Activated CD8-positive, alpha-beta T cell treated with anti-CD3 and anti-CD28 coated beads for 36 hours (primary cell): ENCODE results near the gene LITAF. TPM values are rescaled to one million over a fixed set of nuclear protein-coding genes. Genes with fewer than 3 reads are reported as not detected.
"Not testable (repeated sequence)": the region's sequence is repeated elsewhere in the genome, so short reads cannot be mapped to it uniquely, and the experiment has no call there.

Source experiments
- ATAC-seq: fragments of 200-7000 bp; cut with Tn5 transposase; one replicate; pipeline ENCODE4 v1.10.0; 2021; ENCODE audit warnings: mild to moderate bottlenecking, moderate library complexity
- CTCF ChIA-PET: fragments of 350-600 bp; sonication (Branson Sonifier 250); formaldehyde crosslinking; loops from one replicate; lab custom pipeline; 2021; ENCODE audit warnings: antibody characterized with exemption; lab: Charles Lee
- POLR2A ChIA-PET: fragments of 350-600 bp; sonication (Branson Sonifier 250); formaldehyde crosslinking; loops from one replicate; lab custom pipeline; 2021; ENCODE audit warnings: antibody characterized with exemption; lab: Charles Lee
- DNase-seq: peaks from one replicate; pipeline ENCODE4 v3.0.0-alpha.2; 2020
- H3K27ac Mint-ChIP-seq: one replicate; pipeline ENCODE4 v1.8.0; 2021; ENCODE audit warnings: mild to moderate bottlenecking, mixed read lengths
- H3K27me3 Mint-ChIP-seq: one replicate; pipeline ENCODE4 v1.8.0; 2021; ENCODE audit warnings: mixed read lengths
- H3K36me3 Mint-ChIP-seq: one replicate; pipeline ENCODE4 v1.8.0; 2021; ENCODE audit warnings: low read depth, mixed read lengths
- H3K4me1 Mint-ChIP-seq: one replicate; pipeline ENCODE4 v1.8.0; 2021; ENCODE audit warnings: low read depth, mixed read lengths
- H3K4me3 Mint-ChIP-seq: one replicate; pipeline ENCODE4 v1.8.0; 2021; ENCODE audit warnings: mild to moderate bottlenecking, moderate library complexity, mixed read lengths
- H3K9me3 Mint-ChIP-seq: one replicate; pipeline ENCODE4 v1.8.0; 2021; ENCODE audit warnings: mixed read lengths
- CTCF ChIP-seq: fragments of 200-600 bp; IDR thresholded peaks from one replicate; pipeline ENCODE4 v1.8.0; 2022; ENCODE audit warnings: antibody characterized with exemption, mild to moderate bottlenecking
- intact Hi-C: fragments of 100-400 bp; cut with micrococcal nuclease; formaldehyde crosslinking; loops from one replicate; pipeline ENCODE4 v1.10.0; 2022
- total RNA-seq, 2 experiments: library from RNA; stranded (reverse); gene quantifications; one replicate each; pipeline ENCODE4 v1.2.3, GENCODE V29; 2021

LITAF gene
- total RNA-seq, 2 experiments from 2014 or later, result 108 to 110 TPM

- H3K9me3 Mint-ChIP-seq, result no peaks in the 10 kb centered on the region
- H3K4me1 Mint-ChIP-seq, result peaks cover 69% of the 10 kb centered on the region
- H3K27me3 Mint-ChIP-seq, result no peaks in the 10 kb centered on the region
- ChIA-PET CTCF (interaction anchor here (1.5 to 3.8 kb wide), 3 partner anchors 16 to 49 kb away, joined by 3 to 28 read pairs (median 12); no protein-coding TSS in a partner anchor), POLR2A (interaction anchor here (0.9 to 2.0 kb wide), 7 partner anchors 12 to 49 kb away, joined by 3 to 6 read pairs (median 4); no protein-coding TSS in a partner anchor)
- TF ChIP-seq CTCF, result no peak
- intact Hi-C loops, result loop anchor here (10.0 kb wide), 1 partner anchor 63 kb away; no protein-coding TSS in a partner anchor
- peak overlapping the region; percentile 57 for H3K4me3 Mint-ChIP-seq
- DNase-seq (no peak), ATAC-seq (peak; percentile 16)
- peaks cover 57% of the 10 kb centered on the region for H3K36me3 Mint-ChIP-seq
- peak overlapping the region; percentile 86 for H3K27ac Mint-ChIP-seq
These were observed 5.0 kb downstream of the LITAF start for GRCh38 chr16:11581678-11582077.

- ATAC-seq (no peak), DNase-seq (no peak)
- H3K36me3 Mint-ChIP-seq, result peaks cover 59% of the 10 kb centered on the region
- no peaks in the 10 kb centered on the region for H3K27me3 Mint-ChIP-seq
- peak overlapping the region; percentile 86 for H3K27ac Mint-ChIP-seq
- H3K4me1 Mint-ChIP-seq, result peaks cover 73% of the 10 kb centered on the region
- intact Hi-C loops, result loop anchor here (10.0 kb wide), 1 partner anchor 64 kb away; no protein-coding TSS in a partner anchor
- peak overlapping the region; percentile 43 for H3K4me3 Mint-ChIP-seq
- POLR2A ChIA-PET, result interaction anchor here (1.1 to 2.0 kb wide), 2 partner anchors 11 to 17 kb away, joined by 4 to 6 read pairs; no protein-coding TSS in a partner anchor
- no peak for TF ChIP-seq CTCF
- H3K9me3 Mint-ChIP-seq, result no peaks in the 10 kb centered on the region
- CTCF ChIA-PET, result interaction anchor here (1.3 kb wide), 1 partner anchor 49 kb away, joined by 4 read pairs; no protein-coding TSS in a partner anchor
These were observed 6.2 kb downstream of the LITAF start for GRCh38 chr16:11580451-11581086.

GRCh38 chr16:11577290-11577660 lies 9.4 kb downstream of the LITAF start:
- H3K4me1 Mint-ChIP-seq, result peaks cover 75% of the 10 kb centered on the region
- H3K27ac Mint-ChIP-seq, H3K4me3 Mint-ChIP-seq, intact Hi-C loops, H3K9me3 Mint-ChIP-seq, DNase-seq, H3K27me3 Mint-ChIP-seq, CTCF ChIA-PET, ATAC-seq: not testable (repeated sequence)
- H3K36me3 Mint-ChIP-seq, result peaks cover 60% of the 10 kb centered on the region
- POLR2A ChIA-PET, result interaction anchor here (4.6 kb wide), 1 partner anchor 9 kb away, joined by 20 read pairs; the partner anchor contains the start of gene LITAF

GRCh38 chr16:11576427-11577289 lies 10.1 kb downstream of the LITAF start:
- Mint-ChIP-seq H3K36me3 (peaks cover 61% of the 10 kb centered on the region), H3K27ac (peak overlapping the region; percentile 30), H3K9me3 (no peaks in the 10 kb centered on the region), H3K4me1 (peaks cover 73% of the 10 kb centered on the region), H3K4me3 (no peak overlapping the region), H3K27me3 (no peaks in the 10 kb centered on the region)
- ChIA-PET CTCF (interaction anchor here (0.5 to 1.6 kb wide), 3 partner anchors 21 to 45 kb away, joined by 3 read pairs; no protein-coding TSS in a partner anchor), POLR2A (interaction anchor here (0.7 to 4.6 kb wide), 7 partner anchors 7 to 190 kb away, joined by 3 to 20 read pairs (median 3); partner anchors contain the start of gene LITAF)
- intact Hi-C loops, result no loop called here
- ATAC-seq (no peak), DNase-seq (no peak)
- TF ChIP-seq CTCF, result no peak

- Mint-ChIP-seq H3K4me3 (peak overlapping the region; percentile 28), H3K4me1 (peaks cover 73% of the 10 kb centered on the region), H3K27me3 (no peaks in the 10 kb centered on the region), H3K27ac (peak overlapping the region; percentile 77), H3K9me3 (no peaks in the 10 kb centered on the region), H3K36me3 (peaks cover 61% of the 10 kb centered on the region)
- ChIA-PET POLR2A (interaction anchor here (1.0 to 4.6 kb wide), 5 partner anchors 9 to 169 kb away, joined by 3 to 20 read pairs (median 4); partner anchors contain the start of gene LITAF), CTCF (interaction anchor here (0.6 to 1.6 kb wide), 4 partner anchors 11 to 22 kb away, joined by 3 to 4 read pairs (median 3); partner anchors contain the start of gene LITAF)
- no peak for TF ChIP-seq CTCF
- intact Hi-C loops, result no loop called here
- ATAC-seq (peak; percentile 5), DNase-seq (no peak)
These were observed 11.5 kb downstream of the LITAF start for GRCh38 chr16:11575223-11575589.
